SK-N-MC (cell line): Measurements from ENCODE around the gene ADAD2.

Experiments used
- DNase-seq: peaks from one replicate; pipeline ENCODE4 v3.0.0-alpha.2; 2011; ENCODE audit warnings: low read depth, low spot score
- H3K27ac ChIP-seq: fragments of 200-600 bp; sonication (generic); 2 replicates; pipeline ENCODE4 v1.5.1; 2016; ENCODE audit warnings: mixed run types
- H3K36me3 ChIP-seq: fragments of 200-600 bp; sonication (generic); 2 replicates; pipeline ENCODE4 v1.6.1; 2017; ENCODE audit warnings: antibody characterized with exemption, low read length, mixed read lengths; ENCODE audit not compliant: insufficient read depth
- H3K4me3 ChIP-seq: fragments of 200-600 bp; sonication (generic); 2 replicates; pipeline ENCODE4 v1.5.1; 2016
- H3K9ac ChIP-seq: fragments of 200-600 bp; sonication (generic); 2 replicates; pipeline ENCODE4 v1.8.0; 2017; ENCODE audit warnings: mixed run types, mixed read lengths; ENCODE audit not compliant: insufficient read length
- H3K9me3 ChIP-seq: fragments of 200-600 bp; sonication (generic); 2 replicates; pipeline ENCODE4 v1.6.1; 2017; ENCODE audit warnings: low read depth, mild to moderate bottlenecking, antibody characterized with exemption, low read length, moderate library complexity, mixed read lengths
- EZH2 ChIP-seq: fragments of 200-600 bp; sonication (generic); IDR thresholded peaks from one replicate; pipeline ENCODE4 v1.6.1; 2017; ENCODE audit warnings: antibody characterized with exemption
- FOXP2 ChIP-seq: optimal IDR thresholded peaks from 2 replicates; pipeline ENCODE3; 2011; ENCODE audit warnings: mild to moderate bottlenecking, moderate library complexity; ENCODE audit not compliant: insufficient read depth; ENCODE audit errors: extremely low read length, control extremely low read depth
- POLR2AphosphoS5 ChIP-seq: IDR thresholded peaks from 2 replicates; pipeline ENCODE4 v1.6.1; 2012; ENCODE audit warnings: mild to moderate bottlenecking, low read depth, low read length, borderline replicate concordance

The ADAD2 gene

GRCh38 chr16:84218956-84219355, 28.0 kb downstream of the ADAD2 start:
- DNase-seq = no peak
- no peak for TF ChIP-seq POLR2AphosphoS5
- no peak for TF ChIP-seq FOXP2
- no peak for TF ChIP-seq EZH2
- Histone ChIP-seq H3K9ac (no peak overlapping the region), H3K27ac (no peak overlapping the region), H3K4me3 (no peak overlapping the region), H3K36me3 (no peaks in the 10 kb centered on the region), H3K9me3 (no peaks in the 10 kb centered on the region)

DNA sequence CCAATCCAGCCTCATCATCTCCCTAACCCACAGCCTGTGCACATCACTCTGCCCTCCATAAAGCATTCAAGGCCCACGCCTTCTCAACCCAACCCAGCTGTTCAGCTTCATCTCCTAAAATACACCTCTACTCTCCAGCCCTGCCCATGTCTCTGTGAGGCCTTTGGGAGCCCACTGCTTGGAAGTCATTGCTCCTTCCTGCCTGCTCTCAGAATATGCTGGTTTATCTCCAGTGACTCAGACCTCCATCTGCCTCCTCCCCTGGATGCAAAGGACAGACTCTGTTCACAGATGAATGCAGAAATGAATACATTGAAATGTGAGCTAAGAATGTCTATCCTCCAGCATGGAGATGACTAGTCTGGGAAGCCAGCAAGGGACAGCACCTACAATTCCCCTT, 29.9 kb downstream of the ADAD2 start:
- H3K4me3 ChIP-seq = no peak overlapping the region
- no peaks in the 10 kb centered on the region for H3K36me3 ChIP-seq
- no peak for TF ChIP-seq FOXP2
- no peak for TF ChIP-seq POLR2AphosphoS5
- TF ChIP-seq EZH2 = no peak
- no peaks in the 10 kb centered on the region for H3K9me3 ChIP-seq
- H3K27ac ChIP-seq = no peak overlapping the region
- no peak for DNase-seq
- H3K9ac ChIP-seq = no peak overlapping the region

DNA sequence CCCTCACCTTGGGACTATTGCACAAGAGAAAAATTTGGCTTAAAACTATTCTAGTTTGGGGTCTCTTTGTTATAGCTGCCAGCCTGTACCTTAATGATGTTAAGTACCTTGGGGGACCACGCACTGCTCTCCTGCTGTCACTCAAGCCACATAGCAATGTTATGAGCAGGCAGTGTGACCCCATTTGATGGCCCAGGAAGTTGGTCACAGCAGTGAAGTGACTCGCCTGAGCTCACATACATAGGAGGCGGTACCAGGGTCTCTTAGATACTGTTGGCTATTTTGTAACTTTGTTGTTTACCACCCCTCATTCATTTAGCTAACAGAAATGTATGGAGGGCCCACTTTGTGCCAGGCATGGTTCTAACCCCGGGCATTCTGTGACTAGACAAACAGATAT, 32.5 kb downstream of the ADAD2 start:
- TF ChIP-seq FOXP2 = no peak
- TF ChIP-seq EZH2 = no peak
- Histone ChIP-seq H3K27ac (no peak overlapping the region), H3K9ac (no peak overlapping the region), H3K36me3 (no peaks in the 10 kb centered on the region), H3K4me3 (no peak overlapping the region), H3K9me3 (no peaks in the 10 kb centered on the region)
- no peak for DNase-seq

DNA sequence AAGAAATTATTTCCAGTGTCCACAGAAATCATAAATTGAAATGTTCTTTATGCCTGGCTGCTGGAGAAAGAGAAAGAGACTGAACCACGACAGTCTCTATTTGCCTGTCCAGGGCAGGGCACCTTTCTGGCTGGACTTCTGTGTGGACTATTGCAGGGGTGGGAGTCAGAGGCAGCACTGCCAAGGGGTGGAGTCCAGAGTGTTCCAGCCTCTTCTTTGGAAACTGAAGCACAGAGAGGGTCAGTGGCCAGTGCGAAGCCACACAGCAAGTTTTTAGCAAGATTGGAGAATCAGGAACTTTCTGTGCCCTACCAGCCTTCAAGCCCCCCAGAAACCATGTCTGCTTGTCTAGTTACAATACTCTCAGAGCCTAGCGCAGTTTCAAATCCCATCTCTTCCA, 33.6 kb downstream of the ADAD2 start:
- TF ChIP-seq EZH2 (no peak), FOXP2 (no peak), POLR2AphosphoS5 (no peak)
- Histone ChIP-seq H3K9ac (no peak overlapping the region), H3K9me3 (no peaks in the 10 kb centered on the region), H3K4me3 (no peak overlapping the region), H3K36me3 (no peaks in the 10 kb centered on the region), H3K27ac (no peak overlapping the region)
- DNase-seq = no peak

DNA sequence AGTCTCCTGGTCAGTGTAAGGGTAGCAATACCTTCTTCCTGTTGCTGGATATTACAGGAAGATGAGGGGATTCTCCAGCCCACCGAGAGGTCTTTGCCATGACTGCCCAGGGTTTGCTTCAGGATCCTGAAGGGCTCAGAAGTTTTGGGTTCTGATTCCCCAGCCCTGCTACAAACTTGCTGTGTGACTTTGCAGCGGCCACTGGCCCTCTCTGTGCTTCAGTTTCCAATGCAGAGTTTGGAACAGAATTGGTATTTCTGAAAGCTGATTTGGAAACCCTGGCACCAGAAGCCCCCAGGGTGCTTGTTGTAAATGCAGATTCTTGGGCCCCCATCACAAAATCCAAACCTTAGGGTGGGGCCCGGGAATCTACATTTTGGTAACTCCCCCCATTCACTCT, 34.2 kb downstream of the ADAD2 start:
- DNase-seq = no peak
- Histone ChIP-seq H3K4me3 (no peak overlapping the region), H3K9ac (no peak overlapping the region), H3K9me3 (no peaks in the 10 kb centered on the region), H3K36me3 (no peaks in the 10 kb centered on the region), H3K27ac (no peak overlapping the region)
- no peak for TF ChIP-seq FOXP2
- no peak for TF ChIP-seq POLR2AphosphoS5
- no peak for TF ChIP-seq EZH2

DNA sequence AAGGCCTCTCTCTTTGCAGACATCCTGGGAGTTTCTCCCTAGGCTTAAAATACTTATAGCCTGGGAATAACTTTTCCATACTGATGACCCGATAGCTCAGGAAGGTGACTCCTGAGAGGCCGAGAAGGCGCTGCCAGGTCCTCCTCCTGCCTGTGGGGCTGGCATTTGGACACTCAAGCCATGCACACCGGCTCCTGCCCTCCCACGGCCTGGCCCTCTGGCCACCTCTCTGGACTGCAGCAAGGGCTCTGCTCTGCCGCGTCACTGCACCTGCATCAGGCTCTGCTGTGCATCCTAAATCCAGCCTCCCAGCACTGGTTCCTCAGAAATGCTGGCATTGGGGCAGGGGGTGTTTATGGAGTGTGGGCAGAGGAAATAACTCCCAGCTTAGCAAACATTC, 34.6 kb downstream of the ADAD2 start:
- no peak overlapping the region for H3K27ac ChIP-seq
- H3K36me3 ChIP-seq = no peaks in the 10 kb centered on the region
- TF ChIP-seq POLR2AphosphoS5 = no peak
- no peak for TF ChIP-seq EZH2
- no peak for TF ChIP-seq FOXP2
- no peaks in the 10 kb centered on the region for H3K9me3 ChIP-seq
- H3K4me3 ChIP-seq = no peak overlapping the region
- DNase-seq = no peak
- no peak overlapping the region for H3K9ac ChIP-seq

DNA sequence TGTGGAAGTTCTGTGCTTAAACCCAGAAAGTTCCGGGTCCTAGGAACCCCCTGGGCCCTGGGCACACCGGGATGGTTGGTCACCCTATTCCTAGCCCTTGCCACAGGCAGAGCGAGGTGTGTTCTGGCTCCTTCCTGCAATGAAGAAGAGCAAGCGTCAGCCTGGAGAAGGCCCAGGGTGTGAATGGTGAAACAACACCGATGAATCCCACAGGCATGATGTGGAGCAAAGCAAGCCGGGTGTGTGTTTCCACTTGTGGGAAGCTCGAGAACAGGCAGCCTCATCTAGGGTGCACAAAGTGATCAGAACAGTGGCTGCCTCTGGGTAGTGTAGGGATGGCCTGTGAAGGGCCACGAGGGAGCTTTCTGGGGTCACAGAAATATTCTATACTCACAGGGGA, 35.1 kb downstream of the ADAD2 start:
- no peaks in the 10 kb centered on the region for H3K9me3 ChIP-seq
- DNase-seq = no peak
- no peak overlapping the region for H3K9ac ChIP-seq
- H3K36me3 ChIP-seq = no peaks in the 10 kb centered on the region
- no peak overlapping the region for H3K4me3 ChIP-seq
- no peak for TF ChIP-seq POLR2AphosphoS5
- TF ChIP-seq FOXP2 = no peak
- no peak for TF ChIP-seq EZH2
- no peak overlapping the region for H3K27ac ChIP-seq

DNA sequence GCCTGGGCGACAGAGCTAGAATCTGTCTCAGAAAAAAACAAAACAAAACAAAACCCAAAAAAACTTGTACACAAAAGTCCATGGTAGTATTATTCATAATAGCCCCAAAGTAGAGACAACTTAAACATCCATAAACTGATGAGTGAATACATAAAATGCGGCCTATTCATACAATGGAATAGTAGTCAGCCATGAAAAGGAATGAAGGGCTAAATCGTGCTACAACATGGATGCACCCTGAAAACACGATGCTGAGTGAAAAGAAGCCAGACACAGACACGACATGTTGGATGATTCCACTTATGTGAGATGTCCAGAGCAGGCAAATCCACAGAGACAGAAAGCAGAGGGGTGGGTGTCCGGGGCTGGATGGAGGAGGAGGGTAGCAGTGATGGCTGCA, 36.6 kb downstream of the ADAD2 start:
- Histone ChIP-seq H3K27ac (no peak overlapping the region), H3K36me3 (no peaks in the 10 kb centered on the region), H3K4me3 (no peak overlapping the region), H3K9ac (no peak overlapping the region), H3K9me3 (no peaks in the 10 kb centered on the region)
- no peak for TF ChIP-seq EZH2
- TF ChIP-seq FOXP2 = no peak
- no peak for TF ChIP-seq POLR2AphosphoS5
- no peak for DNase-seq

DNA sequence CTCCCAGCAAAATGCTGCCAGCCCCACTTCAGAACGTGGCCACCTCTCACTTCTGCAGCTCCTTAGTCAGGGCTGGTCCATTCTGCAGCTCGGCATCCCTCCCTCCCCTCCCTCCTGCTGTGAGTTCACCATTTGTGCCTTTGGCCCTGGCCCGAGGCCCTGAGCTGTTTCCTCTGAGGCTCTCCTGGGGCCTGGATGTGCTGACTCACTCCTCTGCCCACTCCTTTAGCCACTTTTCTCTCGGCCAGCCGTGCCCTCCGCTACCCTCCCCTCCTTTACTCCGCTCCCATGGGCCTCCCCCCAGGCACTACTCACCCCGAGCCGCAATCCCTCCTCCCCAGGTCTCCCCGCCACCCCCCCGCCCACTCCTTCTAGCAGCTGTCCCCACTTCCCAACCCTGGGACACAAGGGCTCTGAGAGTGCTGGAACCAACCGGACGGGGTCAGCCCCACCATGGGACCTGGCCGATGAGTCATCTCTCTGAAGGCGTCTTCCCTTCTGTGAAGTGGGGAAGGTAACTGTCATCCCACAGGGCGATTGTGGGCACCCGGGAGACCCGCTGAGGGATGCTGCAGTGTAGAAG, 37.4 kb downstream of the ADAD2 start:
- no peak overlapping the region for H3K27ac ChIP-seq
- no peaks in the 10 kb centered on the region for H3K9me3 ChIP-seq
- H3K36me3 ChIP-seq = no peaks in the 10 kb centered on the region
- TF ChIP-seq FOXP2 (no peak), EZH2 (no peak), POLR2AphosphoS5 (no peak)
- no peak for DNase-seq
- H3K4me3 ChIP-seq = no peak overlapping the region
- H3K9ac ChIP-seq = no peak overlapping the region

DNA sequence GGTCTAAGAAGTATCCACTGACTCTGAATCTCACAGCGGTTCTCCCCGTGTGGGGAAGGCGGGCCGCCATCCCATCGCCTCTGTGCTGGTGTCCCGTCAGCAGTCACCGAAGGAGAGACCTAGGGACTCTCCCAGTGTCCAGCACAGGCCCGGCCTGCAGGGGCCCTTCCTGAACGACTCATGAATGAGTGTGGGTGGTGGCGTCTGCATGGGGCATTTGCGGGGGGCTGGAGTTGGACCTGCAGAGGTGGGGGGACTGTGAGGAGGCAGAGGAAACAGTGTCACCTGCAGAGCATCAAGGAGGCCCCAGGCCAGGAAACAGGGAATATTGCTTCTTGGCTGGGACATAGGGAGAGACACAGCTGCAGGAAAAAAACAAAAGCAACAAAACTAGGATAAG, 38.5 kb downstream of the ADAD2 start:
- Histone ChIP-seq H3K9ac (no peak overlapping the region), H3K9me3 (no peaks in the 10 kb centered on the region), H3K27ac (no peak overlapping the region), H3K36me3 (no peaks in the 10 kb centered on the region), H3K4me3 (no peak overlapping the region)
- no peak for TF ChIP-seq POLR2AphosphoS5
- no peak for TF ChIP-seq FOXP2
- no peak for TF ChIP-seq EZH2
- no peak for DNase-seq
